Measurements from ENCODE around the gene LHFPL3.

- TF ChIP-seq, protein P1, sequence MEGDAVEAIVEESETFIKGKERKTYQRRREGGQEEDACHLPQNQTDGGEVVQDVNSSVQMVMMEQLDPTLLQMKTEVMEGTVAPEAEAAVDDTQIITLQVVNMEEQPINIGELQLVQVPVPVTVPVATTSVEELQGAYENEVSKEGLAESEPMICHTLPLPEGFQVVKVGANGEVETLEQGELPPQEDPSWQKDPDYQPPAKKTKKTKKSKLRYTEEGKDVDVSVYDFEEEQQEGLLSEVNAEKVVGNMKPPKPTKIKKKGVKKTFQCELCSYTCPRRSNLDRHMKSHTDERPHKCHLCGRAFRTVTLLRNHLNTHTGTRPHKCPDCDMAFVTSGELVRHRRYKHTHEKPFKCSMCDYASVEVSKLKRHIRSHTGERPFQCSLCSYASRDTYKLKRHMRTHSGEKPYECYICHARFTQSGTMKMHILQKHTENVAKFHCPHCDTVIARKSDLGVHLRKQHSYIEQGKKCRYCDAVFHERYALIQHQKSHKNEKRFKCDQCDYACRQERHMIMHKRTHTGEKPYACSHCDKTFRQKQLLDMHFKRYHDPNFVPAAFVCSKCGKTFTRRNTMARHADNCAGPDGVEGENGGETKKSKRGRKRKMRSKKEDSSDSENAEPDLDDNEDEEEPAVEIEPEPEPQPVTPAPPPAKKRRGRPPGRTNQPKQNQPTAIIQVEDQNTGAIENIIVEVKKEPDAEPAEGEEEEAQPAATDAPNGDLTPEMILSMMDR (IDR thresholded peaks at IDR 0.05) = no peak
- TF ChIP-seq POLR2AphosphoS5 (IDR thresholded peaks at IDR 0.05) = no peak
- TF ChIP-seq POLR2A (IDR thresholded peaks at IDR 0.05; ENCODE audit: low read depth) = no peak
- TF ChIP-seq EP300 (IDR thresholded peaks at IDR 0.05) = no peak
Measured at GRCh38 chr7:104412911-104413310, 84.5 kb downstream of the LHFPL3 start.

Measured in esophagus muscularis mucosa (tissue), 4 donors.